HG03064 (cell line): ENCODE measurements around the gene DDR1.

Experiments used
- ATAC-seq: cut with Tn5 transposase; IDR thresholded peaks from one replicate; pipeline ENCODE4 v1.9.1; 2021; ENCODE audit warnings: low read depth; ENCODE audit not compliant: unreplicated experiment

DDR1 gene

DNA sequence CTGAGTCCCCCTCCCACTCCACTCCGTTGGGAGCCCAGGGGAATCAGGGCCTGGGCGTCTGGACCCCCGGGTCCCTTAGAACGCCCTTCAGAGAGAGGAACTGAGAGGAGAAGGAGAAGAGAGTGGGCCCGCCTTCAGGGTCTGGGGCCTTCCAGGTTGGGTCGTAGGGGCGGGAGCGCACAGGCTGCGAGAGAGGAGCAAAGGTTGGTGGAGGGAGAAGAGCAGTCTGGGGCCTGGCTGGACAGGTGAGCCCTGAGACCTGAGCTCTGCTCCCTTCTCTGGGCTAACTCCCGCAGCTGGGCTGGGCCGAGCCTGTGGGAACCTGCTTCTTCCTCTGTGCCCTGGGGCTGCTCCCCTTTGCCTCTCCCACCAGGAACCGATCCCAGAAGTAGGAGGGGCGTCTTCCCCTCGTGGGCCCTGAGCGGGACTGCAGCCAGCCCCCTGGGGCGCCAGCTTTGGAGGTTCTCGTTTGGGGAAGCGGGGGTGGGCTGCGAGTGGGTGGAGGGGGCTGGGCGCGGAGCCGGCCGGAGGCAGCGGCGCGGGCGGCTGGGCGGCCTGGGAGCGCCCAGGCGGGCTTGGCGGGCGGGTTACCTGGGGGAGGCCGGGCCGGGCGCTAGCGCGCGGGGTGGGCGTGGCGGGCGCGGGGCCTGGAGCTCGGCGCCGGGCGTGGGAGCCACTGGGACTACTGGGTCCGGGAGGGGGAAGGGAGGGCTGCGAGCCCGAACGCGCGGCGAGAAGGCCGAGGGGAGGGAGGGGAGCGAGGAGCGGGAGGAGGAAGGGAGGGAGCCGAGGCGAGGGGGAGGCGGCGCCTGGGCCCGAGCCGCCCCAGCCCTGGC lies at the start of gene DDR1:
TSS of gene DDR1 (plus strand) at position 835 of the 836 bp plus-strand sequence. CDS start 4,211 bp downstream, outside the sequence.
- peak; percentile 44 for ATAC-seq

DNA sequence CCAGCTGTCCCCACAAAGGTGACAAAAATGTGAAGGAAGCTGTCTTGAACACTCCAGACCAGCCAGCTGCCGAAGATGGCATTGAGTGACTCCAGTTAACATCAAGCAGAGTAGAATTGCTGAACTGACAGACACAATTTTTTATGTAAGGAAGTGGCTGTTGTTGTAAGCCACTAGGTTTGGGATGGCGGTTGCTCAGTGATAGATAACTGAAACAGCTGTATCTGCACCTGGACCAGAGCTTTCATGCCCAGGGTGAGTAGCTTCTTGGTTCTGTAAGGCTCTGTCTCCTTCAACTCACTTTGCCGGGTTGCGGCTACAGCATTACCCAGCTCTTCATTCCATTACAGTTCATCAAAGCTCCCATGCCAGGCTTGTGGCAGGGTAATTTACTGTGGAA lies 49.7 kb upstream of the DDR1 start:
- ATAC-seq: no peak

DNA sequence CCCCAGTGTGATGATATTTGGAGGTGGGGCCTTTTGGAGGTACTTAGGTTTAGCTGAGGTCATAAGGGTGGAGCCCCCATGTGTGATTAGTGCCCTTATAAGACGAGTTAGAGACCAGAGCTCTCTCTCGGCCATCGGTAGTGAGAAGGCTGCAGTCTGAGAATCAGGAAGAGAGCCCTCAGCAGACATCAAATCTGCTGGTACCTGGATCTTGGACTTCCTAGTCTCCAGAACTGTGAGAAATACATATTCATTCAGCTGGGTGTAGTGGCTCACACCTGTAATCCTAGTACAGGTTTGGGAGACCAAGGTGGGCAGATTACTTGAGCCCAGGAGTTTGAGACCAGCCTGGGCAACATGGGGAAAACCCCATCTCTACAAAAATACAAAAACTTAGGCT lies 48.7 kb upstream of the DDR1 start:
- no peak for ATAC-seq

DNA sequence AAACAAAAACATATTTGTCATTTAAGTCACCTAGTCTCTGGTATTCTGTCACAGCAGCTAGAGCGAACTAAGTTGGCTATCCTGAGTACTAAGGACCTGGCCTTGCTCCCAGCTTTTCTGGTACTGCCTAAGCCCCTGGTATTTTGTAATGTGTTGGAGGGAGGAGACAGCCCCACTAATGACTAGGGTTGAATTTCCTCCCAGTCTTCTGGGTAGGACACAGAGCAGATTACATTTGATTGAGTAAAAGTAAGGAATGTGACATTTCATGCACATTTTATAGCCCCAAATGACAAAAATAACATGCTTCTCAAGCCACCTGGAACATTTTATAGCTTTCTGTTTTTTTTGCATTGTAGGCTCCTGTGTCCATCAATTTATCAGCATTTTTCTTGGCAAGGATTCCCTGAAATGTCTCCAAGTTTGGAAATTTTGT lies 47.9 kb upstream of the DDR1 start:
- ATAC-seq: no peak

DNA sequence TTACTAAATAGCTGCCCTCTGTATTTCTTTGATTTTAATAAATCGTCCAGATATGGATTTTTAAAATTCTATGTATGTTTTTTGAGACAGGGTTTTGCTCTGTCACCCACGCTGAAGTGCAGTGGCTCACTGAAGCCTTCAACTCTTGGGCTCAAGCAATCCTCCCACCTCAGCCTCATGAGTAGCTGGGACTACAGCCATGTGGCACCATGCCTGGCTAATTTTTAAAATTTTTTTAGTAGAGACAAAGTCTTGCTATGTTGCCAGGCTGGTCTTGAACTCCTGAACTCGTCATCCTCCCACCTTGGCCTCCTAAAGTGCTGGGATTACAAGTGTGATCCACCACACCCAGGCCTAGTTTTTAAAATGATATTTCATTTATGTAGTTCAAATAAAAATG lies 47.4 kb upstream of the DDR1 start:
- no peak for ATAC-seq

DNA sequence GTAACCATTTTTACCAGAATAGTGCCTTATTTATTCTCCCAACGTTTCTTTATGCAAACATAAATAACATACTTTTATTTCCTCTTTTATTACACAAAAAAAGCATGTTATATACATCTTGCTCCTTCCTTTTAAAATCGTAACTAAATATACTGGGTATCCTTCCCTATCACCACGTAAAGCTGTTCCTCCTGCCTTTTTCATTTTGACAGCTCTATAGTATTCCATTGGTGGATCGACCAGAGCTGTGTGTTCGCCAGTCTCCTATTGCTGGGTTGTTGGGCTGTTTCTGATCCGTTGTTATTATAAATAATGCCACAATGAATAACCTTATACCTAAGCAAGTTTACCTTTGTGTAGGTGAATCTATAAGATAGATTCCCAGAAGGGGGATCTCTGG lies 46.9 kb upstream of the DDR1 start:
- no peak for ATAC-seq

DNA sequence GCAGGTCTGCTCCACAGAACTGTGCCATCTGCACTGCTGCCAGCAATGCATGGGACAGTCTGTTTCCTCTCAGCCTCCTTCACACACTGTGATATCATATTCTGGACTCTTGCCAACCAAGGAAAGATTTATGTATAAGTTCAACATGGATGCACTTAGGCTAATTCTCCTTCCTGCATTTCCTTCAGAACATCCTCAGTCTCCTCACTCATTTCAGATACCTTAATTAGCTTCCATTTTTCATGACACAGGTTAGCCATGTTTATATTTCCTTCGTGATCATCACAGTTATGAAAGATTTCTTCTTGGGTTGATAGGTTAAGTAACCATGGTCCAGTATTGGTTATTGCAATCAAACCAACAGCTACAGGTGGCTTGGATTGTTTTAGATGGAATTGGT lies 46.4 kb upstream of the DDR1 start:
- ATAC-seq: no peak

DNA sequence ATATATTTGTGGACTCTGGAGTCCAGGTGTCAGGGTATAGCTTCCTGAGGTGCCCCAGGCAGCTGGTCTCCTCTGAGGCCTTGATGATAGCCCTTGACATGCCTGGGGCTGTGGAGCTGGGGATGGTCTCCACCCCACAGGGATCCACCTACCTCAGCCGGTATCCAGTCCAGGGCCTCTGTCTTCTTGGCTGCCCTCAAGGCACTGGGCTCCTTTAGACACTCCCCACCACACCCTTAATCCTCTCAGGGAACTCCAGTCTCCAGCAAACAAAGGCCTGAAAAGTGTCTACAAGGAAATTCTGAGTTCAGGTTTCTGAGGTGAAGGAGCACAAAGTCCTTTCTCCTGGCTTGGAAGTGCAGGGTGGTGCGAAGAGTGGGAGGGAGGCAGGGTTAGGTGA lies 44.6 kb upstream of the DDR1 start:
- ATAC-seq: no peak

DNA sequence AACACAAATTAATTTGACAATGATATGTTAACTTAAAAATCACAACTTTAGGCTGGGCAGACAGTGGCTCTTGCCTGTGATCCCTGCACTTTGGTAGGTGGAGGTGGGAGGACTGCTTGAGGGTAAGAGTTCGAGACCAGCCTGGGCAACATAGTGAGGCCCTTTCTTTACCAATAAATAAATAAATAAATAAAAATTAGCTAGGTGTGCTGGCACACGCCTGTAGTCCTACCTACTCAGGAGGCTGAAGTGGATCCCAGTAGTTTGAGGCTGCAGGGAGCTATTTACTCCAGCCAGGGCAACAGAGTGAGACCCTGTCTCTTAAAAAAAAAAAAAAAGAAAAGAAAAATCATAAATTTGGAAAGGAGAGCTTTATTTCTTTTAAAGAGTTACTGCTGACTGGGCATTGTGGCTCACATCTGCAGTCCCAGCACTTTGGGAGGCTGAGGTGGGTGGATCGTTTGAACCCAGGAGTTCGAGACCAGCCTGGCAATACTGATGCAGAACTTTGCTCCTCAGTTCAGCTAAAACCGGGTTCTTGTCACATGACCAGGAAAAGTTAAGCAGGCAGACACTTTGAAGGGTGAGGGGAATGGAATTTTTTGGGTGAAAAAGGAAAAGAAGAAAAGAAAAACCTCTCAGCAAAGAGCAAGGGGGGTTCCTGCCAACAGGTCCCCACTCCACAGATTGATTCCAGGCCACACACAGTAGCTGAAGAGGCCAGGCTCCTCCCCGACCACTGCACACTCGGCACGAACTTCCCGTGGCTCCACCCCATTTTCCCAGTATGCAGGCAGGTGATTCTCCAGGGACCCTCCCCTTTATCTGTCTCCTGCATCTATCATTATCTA lies 44.0 kb upstream of the DDR1 start:
- ATAC-seq: no peak

DNA sequence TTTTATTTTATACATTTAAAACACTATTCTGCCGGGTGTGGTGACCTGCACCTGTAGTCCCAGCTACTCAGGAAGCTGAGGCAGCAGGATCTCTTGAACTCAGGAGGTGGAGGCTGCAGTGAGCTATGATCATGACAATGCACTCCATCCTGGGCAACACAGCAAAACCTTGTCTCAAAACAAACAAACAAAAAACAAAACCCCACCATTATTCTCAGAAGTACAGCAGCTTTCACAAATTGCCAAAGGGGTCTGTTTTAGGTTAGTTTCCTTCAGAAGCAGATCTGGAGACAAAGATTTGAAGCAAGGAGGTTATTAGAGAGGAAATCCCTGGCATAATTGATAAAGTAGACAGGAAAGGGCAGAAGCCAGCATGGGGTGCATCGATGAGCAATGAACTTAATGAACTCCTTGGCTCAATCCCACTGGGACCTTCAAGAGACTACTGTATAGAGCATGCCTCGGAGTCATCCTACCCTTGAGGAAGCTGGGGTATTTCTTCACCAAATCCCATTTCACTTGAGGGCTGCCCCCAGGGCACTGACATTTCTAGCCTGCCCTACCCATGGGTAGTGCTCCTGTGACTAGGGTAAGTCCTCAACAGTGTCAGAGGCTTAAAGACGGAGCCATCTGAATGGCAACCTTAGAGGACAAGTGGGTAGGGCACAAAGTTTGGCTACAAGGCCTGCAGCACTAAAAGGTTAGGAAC lies 43.2 kb upstream of the DDR1 start:
- ATAC-seq: no peak

DNA sequence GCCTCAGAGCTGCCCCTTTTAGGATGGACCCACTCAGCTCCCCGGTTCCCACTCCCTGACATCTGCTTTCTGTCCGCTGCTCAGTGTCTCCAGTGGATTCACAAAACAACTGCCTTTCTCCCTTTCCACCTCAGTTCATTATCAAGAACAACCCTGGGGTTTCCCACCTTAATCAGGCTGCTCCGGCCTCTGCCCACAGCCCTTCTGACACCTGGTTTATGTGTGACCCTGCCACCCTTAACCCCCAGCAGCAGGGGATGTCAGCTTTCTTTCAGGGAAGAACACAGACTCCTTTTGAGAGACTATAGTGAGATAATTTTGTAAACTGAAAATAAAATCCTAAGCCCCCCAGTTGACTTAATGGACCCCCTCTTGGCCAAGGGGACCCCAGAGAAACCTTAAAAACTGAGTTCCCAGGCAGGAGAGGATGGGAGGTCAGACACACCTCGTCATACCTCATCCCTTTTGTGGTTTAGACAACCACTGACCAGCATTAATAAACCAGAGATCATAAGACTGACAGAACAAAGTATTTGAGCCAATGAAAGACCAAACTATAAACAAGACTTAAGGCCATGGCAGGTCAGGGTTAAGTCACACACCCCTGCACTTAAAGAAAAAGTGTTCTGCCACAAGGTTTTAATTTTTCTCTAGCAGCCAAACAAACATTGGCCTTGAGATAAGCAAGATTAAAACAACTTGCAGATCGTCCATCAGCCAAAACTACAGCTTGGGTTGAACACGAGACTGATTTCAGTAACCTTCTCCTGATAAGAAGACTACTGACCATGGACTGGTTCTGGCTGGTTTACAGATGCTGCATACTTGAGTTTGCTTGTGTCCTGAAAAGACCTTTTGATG lies 42.4 kb upstream of the DDR1 start:
- no peak for ATAC-seq

DNA sequence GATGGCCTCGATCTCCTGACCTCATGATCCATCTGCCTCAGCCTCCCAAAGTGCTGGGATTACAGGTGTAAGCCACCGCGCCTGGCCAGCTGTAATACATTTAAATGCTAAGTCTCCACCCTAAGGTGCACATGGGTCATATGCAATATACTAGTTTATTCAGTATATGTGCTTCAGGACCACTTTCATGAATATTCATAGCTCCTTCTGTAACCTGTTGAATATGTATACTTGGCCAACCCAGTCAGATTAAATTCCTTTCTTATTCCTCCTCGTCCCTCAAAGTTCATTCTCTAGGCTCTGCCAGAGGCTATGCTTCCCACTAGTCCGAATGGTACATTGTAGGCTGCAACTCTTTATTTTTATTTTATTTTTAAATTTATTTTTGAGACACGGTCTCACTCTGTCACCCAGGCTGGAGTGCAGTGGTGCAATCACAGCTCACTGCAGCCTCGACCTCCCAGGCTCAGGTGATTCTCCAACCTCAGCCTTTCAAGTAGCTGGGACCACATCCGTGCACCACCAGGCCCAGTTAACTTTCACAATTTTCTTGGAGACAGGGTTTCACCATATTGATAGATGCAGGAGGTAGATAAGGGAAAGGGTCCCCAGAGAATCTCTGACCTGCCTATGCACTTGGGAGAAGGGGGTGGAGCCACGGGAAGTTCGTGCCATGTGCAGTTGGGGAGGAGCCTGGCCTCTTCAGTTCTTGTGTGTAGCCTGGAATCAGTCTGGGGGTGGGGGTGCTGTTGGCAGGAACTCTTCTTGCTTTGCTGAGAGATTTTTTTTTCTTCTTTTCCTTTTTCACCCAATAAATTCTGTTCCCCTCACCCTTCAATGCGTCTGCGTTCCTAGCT lies 41.3 kb upstream of the DDR1 start:
- ATAC-seq: no peak

DNA sequence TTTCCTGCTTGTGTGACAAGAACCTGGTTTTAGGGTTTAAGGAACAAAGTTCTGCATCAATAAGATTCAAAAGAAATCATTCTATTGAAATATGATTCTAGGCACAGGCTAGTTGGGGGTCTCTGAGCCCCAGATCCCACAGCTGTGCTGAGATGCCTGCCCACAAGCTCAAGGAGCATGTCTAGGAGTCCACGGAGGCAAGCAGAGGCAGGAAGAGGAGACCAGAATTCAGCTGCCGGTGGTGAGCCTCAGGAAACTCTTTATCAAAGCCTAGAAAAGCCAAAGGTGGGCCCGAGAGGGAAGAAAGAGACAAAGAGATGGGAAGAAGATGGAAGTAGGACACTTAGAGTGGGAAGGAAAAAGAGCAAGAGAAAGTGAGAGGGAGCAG lies 40.7 kb upstream of the DDR1 start:
- no peak for ATAC-seq

DNA sequence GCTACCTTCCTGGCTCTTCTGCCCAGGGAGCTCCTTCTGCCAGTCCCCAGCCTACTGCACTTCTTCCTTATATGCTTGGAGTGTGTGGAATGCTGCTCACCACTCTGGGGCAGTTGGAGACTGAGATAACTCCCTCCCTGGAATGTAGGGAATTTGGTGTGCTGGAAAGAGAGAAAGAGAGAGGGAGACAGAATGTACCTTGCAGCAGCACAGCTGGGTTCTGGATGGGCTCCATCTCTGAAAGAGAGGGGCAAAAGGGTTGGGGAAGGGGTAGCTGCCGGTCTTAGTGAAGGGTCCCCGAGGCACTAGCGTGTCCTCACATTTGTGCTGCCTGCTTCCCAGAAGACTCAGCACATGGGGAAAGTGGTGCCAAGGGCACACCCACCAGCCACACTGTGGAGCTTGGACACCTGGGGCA lies 40.2 kb upstream of the DDR1 start:
- no peak for ATAC-seq

DNA sequence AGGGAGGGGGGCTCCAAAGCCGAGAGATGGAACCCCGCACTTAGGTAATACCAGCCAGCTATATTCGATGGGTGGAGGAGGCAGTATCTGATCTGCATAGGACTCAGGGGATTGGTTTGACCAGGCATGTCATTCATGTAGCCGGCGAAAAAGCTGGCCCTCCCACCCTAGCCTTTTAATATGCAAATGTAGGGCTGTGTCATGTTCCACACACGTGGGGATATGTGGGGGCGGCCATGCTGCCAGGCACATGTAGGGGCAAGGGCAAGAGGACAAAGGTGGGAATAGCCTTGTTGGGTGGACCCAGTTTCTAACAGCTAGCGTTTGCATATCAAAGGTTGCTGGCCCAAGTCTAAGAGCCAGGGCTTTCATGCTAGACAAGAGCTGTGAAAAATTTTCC lies 39.1 kb upstream of the DDR1 start:
- ATAC-seq: no peak

DNA sequence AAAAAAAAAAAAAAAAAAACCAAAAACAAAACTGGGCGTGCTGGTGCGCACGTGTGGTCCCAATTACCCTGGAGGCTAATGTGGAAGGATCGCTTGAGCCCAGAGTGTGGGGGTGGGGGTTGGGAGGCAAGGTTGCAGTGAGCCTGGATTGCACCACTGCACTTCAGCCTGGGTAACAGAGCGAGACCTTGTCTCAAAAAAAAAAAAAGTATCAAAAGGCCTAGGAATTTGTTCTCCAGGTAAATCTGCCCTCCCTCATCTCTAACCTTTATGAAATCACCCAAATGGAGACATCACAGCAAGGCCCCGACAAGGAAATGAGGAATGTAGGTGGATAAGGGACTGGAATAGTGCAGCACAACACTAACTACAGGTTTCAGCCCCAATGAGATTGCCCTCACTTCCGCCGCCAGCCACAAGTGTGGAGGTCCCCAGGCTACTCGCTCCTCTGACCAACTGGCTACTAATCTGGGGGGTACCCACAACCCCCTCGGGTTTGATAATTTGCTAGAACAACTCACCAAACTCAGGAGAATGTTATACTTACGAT lies 36.8 kb upstream of the DDR1 start:
- ATAC-seq: no peak

DNA sequence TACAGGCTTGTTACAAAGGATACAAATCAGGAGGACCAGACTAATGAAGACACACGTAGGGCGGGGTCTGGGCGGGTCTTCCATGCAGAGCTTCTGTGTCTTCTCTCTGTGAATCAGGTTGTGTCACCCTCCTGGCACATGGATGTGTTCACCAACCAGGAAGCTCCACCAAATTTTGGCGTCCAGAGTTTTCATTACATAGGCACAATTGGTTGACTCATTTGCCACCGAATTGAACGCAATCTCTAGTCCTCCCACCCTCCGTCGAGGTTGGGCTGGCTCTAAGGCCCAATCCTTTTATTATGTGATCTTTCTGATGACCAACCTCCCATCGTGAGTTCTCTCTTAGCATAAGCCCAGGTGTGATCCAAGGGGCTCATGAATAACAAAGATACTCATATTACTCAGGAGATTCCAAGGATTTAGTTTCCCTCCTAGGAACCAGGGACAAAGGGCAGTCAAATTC lies 36.3 kb upstream of the DDR1 start:
- ATAC-seq: no peak

DNA sequence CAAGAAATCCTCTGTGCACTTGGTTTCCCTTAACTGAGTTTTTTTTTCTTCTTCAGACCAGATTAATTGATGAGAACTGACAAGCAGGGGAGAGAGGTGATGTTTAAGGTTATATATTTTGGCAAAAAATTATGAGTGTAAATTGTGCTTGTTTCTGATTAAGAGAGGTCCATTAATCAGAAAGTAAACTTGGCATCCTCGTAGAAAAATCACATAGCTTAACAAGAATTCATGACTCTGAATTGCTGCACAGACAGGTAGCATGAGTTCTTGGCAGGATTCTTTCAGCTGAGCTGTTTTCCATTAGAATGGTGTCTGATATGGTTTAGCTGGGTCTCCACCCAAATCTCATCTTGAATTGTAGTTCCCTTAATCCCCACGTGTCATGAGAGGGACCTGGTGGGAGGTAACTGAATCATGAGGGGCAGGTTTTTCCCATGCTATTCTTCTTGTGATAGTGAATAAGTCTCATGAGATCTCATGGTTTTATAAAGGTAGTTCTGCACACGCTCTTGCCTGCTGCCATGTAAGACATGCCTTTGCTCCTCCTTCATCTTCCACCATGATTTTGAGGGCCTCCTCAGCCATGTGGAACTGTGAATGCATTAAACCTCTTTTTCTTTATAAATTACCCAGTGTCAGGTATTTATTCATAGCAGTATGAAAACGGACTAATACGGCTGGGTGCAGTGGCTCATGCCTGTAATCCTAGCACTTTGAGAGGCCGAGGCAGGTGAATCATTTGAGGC lies 34.2 kb upstream of the DDR1 start:
- no peak for ATAC-seq
